DOHH2 (cell line): Measurements from ENCODE around the gene ZCWPW1.
A peak's percentile ranks its signal among the peaks of the same experiment; 100 is the strongest.

ENCODE experiments used
- H3F3A ChIP-seq: fragments of 200-600 bp; sonication (generic), shearing (Covaris generic); 2 replicates; pipeline ENCODE4 v1.6.0; 2016; ENCODE audit warnings: antibody characterized with exemption, mild to moderate bottlenecking; ENCODE audit not compliant: control insufficient read depth, insufficient read depth
- H3K27ac ChIP-seq: fragments of 200-600 bp; sonication (generic); 2 replicates; pipeline ENCODE4 v1.5.1; 2014; ENCODE audit warnings: low read depth, mild to moderate bottlenecking, low read length, moderate library complexity
- H3K27me3 ChIP-seq: fragments of 200-600 bp; sonication (generic); 2 replicates; pipeline ENCODE4 v1.6.1; 2014; ENCODE audit warnings: mild to moderate bottlenecking, low read length, mixed read lengths; ENCODE audit not compliant: control insufficient read depth
- H3K36me3 ChIP-seq: fragments of 200-600 bp; sonication (generic); 2 replicates; pipeline ENCODE4 v1.6.1; 2014; ENCODE audit warnings: mild to moderate bottlenecking, low read length, moderate library complexity, mixed read lengths; ENCODE audit not compliant: control insufficient read depth
- H3K4me1 ChIP-seq: fragments of 200-600 bp; sonication (generic); 2 replicates; pipeline ENCODE4 v1.6.1; 2014; ENCODE audit warnings: mild to moderate bottlenecking, low read length, mixed read lengths; ENCODE audit not compliant: control insufficient read depth
- H3K4me2 ChIP-seq: fragments of 200-600 bp; sonication (generic); 2 replicates; pipeline ENCODE4 v1.6.0; 2014; ENCODE audit warnings: mild to moderate bottlenecking, low read length, moderate library complexity
- H3K4me3 ChIP-seq: fragments of 200-600 bp; sonication (generic); 2 replicates; pipeline ENCODE4 v1.5.1; 2014; ENCODE audit warnings: mild to moderate bottlenecking, low read length, mixed read lengths
- H3K79me2 ChIP-seq: fragments of 200-600 bp; sonication (generic); 2 replicates; pipeline ENCODE4 v1.6.1; 2014; ENCODE audit warnings: mild to moderate bottlenecking, low read length, mixed read lengths; ENCODE audit not compliant: control insufficient read depth
- H3K9me2 ChIP-seq: fragments of 200-600 bp; sonication (generic); replicated peaks from 2 replicates; pipeline ENCODE4 v1.6.1; 2014; ENCODE audit warnings: mild to moderate bottlenecking, low read length, mixed read lengths; ENCODE audit not compliant: control insufficient read depth
- H3K9me3 ChIP-seq: fragments of 200-600 bp; sonication (generic); 2 replicates; pipeline ENCODE4 v1.6.1; 2014; ENCODE audit warnings: antibody characterized with exemption, low read length, mixed read lengths; ENCODE audit not compliant: control insufficient read depth, insufficient read depth
- H4K20me1 ChIP-seq: fragments of 200-600 bp; sonication (generic); 2 replicates; pipeline ENCODE4 v1.6.0; 2014; ENCODE audit warnings: low read depth, mild to moderate bottlenecking, antibody characterized with exemption, low read length, moderate library complexity; ENCODE audit not compliant: control insufficient read depth, insufficient read depth
- EZH2phosphoT487 ChIP-seq: fragments of 200-600 bp; sonication (generic); IDR thresholded peaks from 2 replicates; pipeline ENCODE4 v1.6.1; 2017; ENCODE audit warnings: borderline replicate concordance, mild to moderate bottlenecking, antibody characterized with exemption, low read length, moderate library complexity, mixed read lengths
- TF ChIP-seq, protein P1 (sequence below): fragments of 200-600 bp; sonication (generic); IDR thresholded peaks from one replicate; pipeline ENCODE4 v1.5.1; 2014; ENCODE audit warnings: antibody characterized with exemption, mild to moderate bottlenecking, low read depth, low read length; ENCODE audit not compliant: poor library complexity, severe bottlenecking

ZCWPW1 gene

DNA sequence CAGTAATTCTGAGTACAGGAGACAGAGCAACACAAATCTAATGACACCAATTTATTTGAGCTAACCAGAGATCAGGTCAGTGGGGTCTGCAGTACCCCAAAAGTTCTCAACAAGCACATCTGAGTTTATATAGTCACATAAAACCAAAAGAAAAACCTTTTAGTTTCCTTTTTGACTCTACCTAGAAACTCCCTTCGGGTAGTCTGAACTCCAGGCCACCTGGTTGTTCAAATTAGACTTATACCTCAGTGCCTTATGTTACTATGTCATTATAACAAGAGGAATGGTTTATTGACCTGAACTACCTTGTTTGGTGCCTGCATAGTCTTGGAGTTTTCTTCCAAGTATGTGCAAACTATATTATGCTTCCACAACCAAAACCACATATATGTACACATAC is 14.6 kb downstream of the ZCWPW1 start:
- Histone ChIP-seq H3K4me3 (no peak overlapping the region), H3F3A (no peaks in the 10 kb centered on the region), H3K27me3 (peaks cover 10% of the 10 kb centered on the region; the same call in 1 of the 2 replicates), H3K27ac (no peak overlapping the region), H3K36me3 (no peaks in the 10 kb centered on the region), H4K20me1 (no peaks in the 10 kb centered on the region), H3K4me1 (peaks cover 25% of the 10 kb centered on the region), H3K4me2 (peak overlapping the region; percentile 54), H3K9me3 (no peaks in the 10 kb centered on the region), H3K79me2 (no peaks in the 10 kb centered on the region), H3K9me2 (no peaks in the 10 kb centered on the region)
- no peak for TF ChIP-seq EZH2phosphoT487
- TF ChIP-seq, protein P1, sequence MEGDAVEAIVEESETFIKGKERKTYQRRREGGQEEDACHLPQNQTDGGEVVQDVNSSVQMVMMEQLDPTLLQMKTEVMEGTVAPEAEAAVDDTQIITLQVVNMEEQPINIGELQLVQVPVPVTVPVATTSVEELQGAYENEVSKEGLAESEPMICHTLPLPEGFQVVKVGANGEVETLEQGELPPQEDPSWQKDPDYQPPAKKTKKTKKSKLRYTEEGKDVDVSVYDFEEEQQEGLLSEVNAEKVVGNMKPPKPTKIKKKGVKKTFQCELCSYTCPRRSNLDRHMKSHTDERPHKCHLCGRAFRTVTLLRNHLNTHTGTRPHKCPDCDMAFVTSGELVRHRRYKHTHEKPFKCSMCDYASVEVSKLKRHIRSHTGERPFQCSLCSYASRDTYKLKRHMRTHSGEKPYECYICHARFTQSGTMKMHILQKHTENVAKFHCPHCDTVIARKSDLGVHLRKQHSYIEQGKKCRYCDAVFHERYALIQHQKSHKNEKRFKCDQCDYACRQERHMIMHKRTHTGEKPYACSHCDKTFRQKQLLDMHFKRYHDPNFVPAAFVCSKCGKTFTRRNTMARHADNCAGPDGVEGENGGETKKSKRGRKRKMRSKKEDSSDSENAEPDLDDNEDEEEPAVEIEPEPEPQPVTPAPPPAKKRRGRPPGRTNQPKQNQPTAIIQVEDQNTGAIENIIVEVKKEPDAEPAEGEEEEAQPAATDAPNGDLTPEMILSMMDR: no peak

DNA sequence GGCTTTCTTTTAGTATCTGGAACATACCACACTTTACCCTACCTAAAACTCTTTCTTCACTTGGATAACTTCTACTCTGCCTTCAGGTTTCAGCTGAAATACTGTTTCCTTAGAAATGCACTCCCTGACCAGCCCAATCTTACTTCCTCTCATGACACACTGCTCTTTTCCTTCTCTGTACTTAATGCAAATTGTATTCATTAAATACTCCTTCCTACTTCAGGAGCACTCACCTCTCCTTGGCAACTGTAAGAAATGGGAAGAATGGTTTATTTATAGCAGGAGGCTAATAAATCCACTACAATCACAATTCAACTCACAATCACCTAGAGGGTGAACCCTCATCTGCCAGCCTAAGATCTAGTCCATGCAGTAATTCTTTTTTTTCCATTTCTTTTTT is 15.2 kb downstream of the ZCWPW1 start:
- Histone ChIP-seq H3K9me3 (no peaks in the 10 kb centered on the region), H3K27ac (no peak overlapping the region), H3K79me2 (no peaks in the 10 kb centered on the region), H3K4me1 (peaks cover 25% of the 10 kb centered on the region), H3K36me3 (no peaks in the 10 kb centered on the region), H4K20me1 (no peaks in the 10 kb centered on the region), H3F3A (no peaks in the 10 kb centered on the region), H3K4me2 (peak overlapping the region; percentile 54), H3K4me3 (peak overlapping the region; percentile 21), H3K9me2 (no peaks in the 10 kb centered on the region), H3K27me3 (peaks cover 10% of the 10 kb centered on the region; the same call in 1 of the 2 replicates)
- TF ChIP-seq, protein P1: no peak
- no peak for TF ChIP-seq EZH2phosphoT487

DNA sequence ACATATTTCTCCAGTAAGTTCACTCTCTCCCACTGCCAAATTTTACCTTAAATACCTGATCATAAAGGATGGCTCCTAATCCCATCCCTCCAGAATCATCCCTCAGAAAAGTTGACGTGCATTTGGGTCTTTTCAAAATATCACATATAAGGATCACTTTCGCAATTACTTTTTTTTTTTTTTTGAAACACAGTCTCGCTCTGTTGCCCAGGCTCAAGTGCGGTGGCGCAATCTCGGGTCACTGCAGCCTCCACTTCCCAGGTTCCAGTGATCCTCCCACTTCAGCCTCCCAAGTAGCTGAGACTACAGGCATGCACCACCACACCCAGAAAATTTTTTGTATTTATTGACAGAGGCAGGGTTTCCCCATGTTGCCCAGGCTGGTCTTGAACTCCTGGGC is 17.4 kb downstream of the ZCWPW1 start:
- no peak overlapping the region; the same call in 1 of the 2 replicates for H3K4me2 ChIP-seq

DNA sequence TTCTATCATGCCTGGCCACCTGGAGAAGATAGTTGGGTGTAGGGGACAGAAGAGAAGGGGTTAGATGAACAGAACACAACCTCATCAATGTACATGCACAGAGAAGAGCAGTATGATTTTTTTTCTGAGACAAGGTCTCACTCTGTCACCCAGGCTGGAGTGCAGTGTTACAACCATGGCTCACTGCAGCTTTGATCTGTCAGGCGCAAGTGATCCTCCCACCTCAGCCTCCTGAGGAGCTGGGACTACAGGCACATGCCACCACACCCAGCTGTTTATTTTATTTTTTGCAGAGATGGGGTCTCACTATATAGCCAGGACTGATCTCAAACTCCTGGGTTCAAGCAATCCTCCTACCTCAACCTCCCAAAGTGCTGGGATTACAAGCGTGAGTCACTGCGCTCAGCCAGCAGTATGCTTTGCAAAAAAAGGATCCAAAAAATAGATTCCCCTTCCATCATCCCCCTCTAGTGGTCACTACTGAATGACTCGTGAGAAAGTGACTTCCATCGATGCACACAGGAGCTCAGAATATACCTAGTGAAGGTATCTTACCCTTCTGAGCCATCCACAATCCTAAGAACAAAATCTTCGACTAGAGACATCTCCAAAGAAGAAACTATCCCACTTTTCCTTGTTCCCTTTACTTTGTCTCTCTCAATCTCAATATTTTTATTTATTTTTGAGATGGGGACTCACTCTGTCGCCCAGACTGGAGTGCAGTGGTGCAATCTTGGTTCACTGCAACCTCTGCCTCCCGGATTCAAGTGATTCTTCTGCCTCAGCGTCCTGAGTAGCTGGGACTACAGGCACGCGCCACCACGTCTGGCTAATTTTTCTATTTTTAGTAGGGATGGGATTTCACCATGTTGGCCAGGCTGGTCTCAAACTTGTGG is 21.0 kb downstream of the ZCWPW1 start:
- peaks cover 21% of the 10 kb centered on the region for H3K4me1 ChIP-seq
- H3K9me2 ChIP-seq: no peaks in the 10 kb centered on the region
- no peak overlapping the region for H3K4me3 ChIP-seq
- H4K20me1 ChIP-seq: no peaks in the 10 kb centered on the region
- peak overlapping the region; percentile 18; the same call in 1 of the 2 replicates for H3K4me2 ChIP-seq
- no peaks in the 10 kb centered on the region for H3K36me3 ChIP-seq
- peaks cover 13% of the 10 kb centered on the region; the same call in 1 of the 2 replicates for H3K27me3 ChIP-seq
- no peaks in the 10 kb centered on the region for H3K9me3 ChIP-seq
- no peak overlapping the region for H3K27ac ChIP-seq
- TF ChIP-seq EZH2phosphoT487: no peak
- TF ChIP-seq, protein P1: peak; percentile 89
- H3F3A ChIP-seq: no peaks in the 10 kb centered on the region
- H3K79me2 ChIP-seq: no peaks in the 10 kb centered on the region

More for the DNA sequence above, 17.4 kb downstream of the ZCWPW1 start:
- H3K4me1 ChIP-seq: peaks cover 35% of the 10 kb centered on the region
- peaks cover 11% of the 10 kb centered on the region; the same call in 1 of the 2 replicates for H3K27me3 ChIP-seq
- no peak overlapping the region for H3K27ac ChIP-seq
- H3K9me3 ChIP-seq: no peaks in the 10 kb centered on the region
- no peak for TF ChIP-seq EZH2phosphoT487
- H3K36me3 ChIP-seq: no peaks in the 10 kb centered on the region
- H3F3A ChIP-seq: no peaks in the 10 kb centered on the region
- H3K9me2 ChIP-seq: no peaks in the 10 kb centered on the region
- H4K20me1 ChIP-seq: no peaks in the 10 kb centered on the region
- no peak overlapping the region for H3K4me3 ChIP-seq
- H3K79me2 ChIP-seq: no peaks in the 10 kb centered on the region
